HepG2 (cell line): ENCODE measurements around the gene LINGO3. TPM values are rescaled to one million over a fixed set of nuclear protein-coding genes. Genes with fewer than 3 reads are reported as not detected.
A peak's percentile ranks its signal among the peaks of the same experiment; 100 is the strongest.

Experiments used
- AGO2 ChIP-seq: fragments of 200-400 bp; formaldehyde crosslinking; optimal IDR thresholded peaks from 2 replicates; pipeline ENCODE3; 2017; ENCODE audit warnings: mild to moderate bottlenecking, low read depth, low read length, moderate library complexity
- DMAP1 ChIP-seq: IDR thresholded peaks from 2 replicates; pipeline ENCODE4 v1.6.1; 2016
- FOXK2 ChIP-seq: fragments of 450-650 bp; IDR thresholded peaks from 2 replicates; pipeline ENCODE4 v1.6.1; 2016
- GPN1 ChIP-seq: sonication (generic); formaldehyde crosslinking; IDR thresholded peaks from 2 replicates; pipeline ENCODE4 v1.5.1; 2020; ENCODE audit warnings: missing genetic modification reagents, borderline replicate concordance
- HES4 ChIP-seq: sonication (generic); formaldehyde crosslinking; IDR thresholded peaks from 2 replicates; pipeline ENCODE4 v1.9.0; 2021; ENCODE audit warnings: mild to moderate bottlenecking, missing genetic modification reagents, borderline replicate concordance
- KLF12 ChIP-seq: sonication (generic); formaldehyde crosslinking; IDR thresholded peaks from 2 replicates; pipeline ENCODE4 v1.4.0; 2020; ENCODE audit warnings: missing genetic modification reagents, borderline replicate concordance
- KLF15 ChIP-seq: sonication (generic); formaldehyde crosslinking; IDR thresholded peaks from 2 replicates; pipeline ENCODE4 v1.8.1; 2023; ENCODE audit warnings: borderline replicate concordance, mild to moderate bottlenecking, inconsistent platforms, missing genetic modification reagents, mixed read lengths
- MEIS1 ChIP-seq: sonication (generic); formaldehyde crosslinking; IDR thresholded peaks from 2 replicates; pipeline ENCODE4 v1.9.0; 2021; ENCODE audit warnings: mild to moderate bottlenecking, missing genetic modification reagents, moderate library complexity, borderline replicate concordance
- MIXL1 ChIP-seq: IDR thresholded peaks from 2 replicates; pipeline ENCODE4 v1.6.1; 2016
- NFIB ChIP-seq: sonication (generic); formaldehyde crosslinking; IDR thresholded peaks from 2 replicates; pipeline ENCODE4 v1.9.0; 2021; ENCODE audit warnings: missing genetic modification reagents, mild to moderate bottlenecking, borderline replicate concordance
- NKX3-1 ChIP-seq: sonication (generic); formaldehyde crosslinking; IDR thresholded peaks from 2 replicates; pipeline ENCODE4 v1.5.0; 2020; ENCODE audit warnings: missing genetic modification reagents
- NR3C1 ChIP-seq: sonication (generic); formaldehyde crosslinking; IDR thresholded peaks from 2 replicates; pipeline ENCODE4 v1.4.0; 2020; ENCODE audit warnings: missing genetic modification reagents
- PAWR ChIP-seq: sonication (generic); formaldehyde crosslinking; IDR thresholded peaks from 2 replicates; pipeline ENCODE4 v1.4.0; 2020; ENCODE audit warnings: missing genetic modification reagents, mild to moderate bottlenecking, borderline replicate concordance
- RBFOX2 ChIP-seq: fragments of 200-400 bp; formaldehyde crosslinking; IDR thresholded peaks from 2 replicates; pipeline ENCODE4 v1.6.1; 2017; ENCODE audit warnings: low read depth, mild to moderate bottlenecking, low read length
- RNF2 ChIP-seq: fragments of 450-650 bp; conservative IDR thresholded peaks from 2 replicates; pipeline ENCODE4 v1.6.1; 2016; ENCODE audit warnings: low read depth
- SMARCC2 ChIP-seq: fragments of 450-650 bp; IDR thresholded peaks from 2 replicates; pipeline ENCODE4 v1.6.1; 2017; ENCODE audit warnings: antibody characterized with exemption, mild to moderate bottlenecking
- TBX2 ChIP-seq: sonication (generic); formaldehyde crosslinking; IDR thresholded peaks from 2 replicates; pipeline ENCODE4 v1.5.0; 2020; ENCODE audit warnings: missing genetic modification reagents, mild to moderate bottlenecking, borderline replicate concordance
- THAP11 ChIP-seq: IDR thresholded peaks from 2 replicates; pipeline ENCODE4 v1.6.1; 2016; ENCODE audit warnings: missing biosample characterization, missing genetic modification reagents
- U2AF1 ChIP-seq: fragments of 200-400 bp; formaldehyde crosslinking; optimal IDR thresholded peaks from 2 replicates; pipeline ENCODE3; 2017; ENCODE audit warnings: mild to moderate bottlenecking, low read depth, low read length
- ZBTB7B ChIP-seq: sonication (generic); formaldehyde crosslinking; IDR thresholded peaks from 2 replicates; pipeline ENCODE4 v1.4.0; 2020; ENCODE audit warnings: missing genetic modification reagents
- ZNF20 ChIP-seq: sonication (generic); formaldehyde crosslinking; IDR thresholded peaks from 2 replicates; pipeline ENCODE4 v1.4.0; 2020; ENCODE audit warnings: mild to moderate bottlenecking, moderate library complexity, missing genetic modification reagents
- ZNF232 ChIP-seq: sonication (generic); formaldehyde crosslinking; IDR thresholded peaks from 2 replicates; pipeline ENCODE4 v1.4.0; 2020; ENCODE audit warnings: missing genetic modification reagents, borderline replicate concordance
- ZNF24 ChIP-seq: fragments of 450-650 bp; IDR thresholded peaks from 2 replicates; pipeline ENCODE4 v1.6.1; 2017; ENCODE audit warnings: antibody characterized with exemption, mild to moderate bottlenecking
- ZNF33B ChIP-seq: sonication (generic); formaldehyde crosslinking; IDR thresholded peaks from 2 replicates; pipeline ENCODE4 v1.5.1; 2020; ENCODE audit warnings: mild to moderate bottlenecking, missing genetic modification reagents
- ZNF451 ChIP-seq: sonication (generic); formaldehyde crosslinking; IDR thresholded peaks from 2 replicates; pipeline ENCODE4 v1.5.0; 2020; ENCODE audit warnings: mild to moderate bottlenecking, missing genetic modification reagents
- ZNF615 ChIP-seq: sonication (generic); formaldehyde crosslinking; IDR thresholded peaks from 2 replicates; pipeline ENCODE4 v1.5.0; 2020; ENCODE audit warnings: mild to moderate bottlenecking, missing genetic modification reagents, borderline replicate concordance
- polyA plus RNA-seq, 8 experiments: library from polyadenylated mRNA; depleted of rRNA in 3 of 8; stranded (reverse) in 7 of 8; unstranded in 1 of 8; fragments of >200 nt; fragmentation: Illumina TruSeq in 4 of 8; extraction: Trizol in 4 of 8; gene quantifications; 2 replicates each; pipeline versions ENCODE4 v1.2.1 to v1.2.3, GENCODE V29; 2011 to 2016; ENCODE audit warnings: low read depth in 4 of 8, missing spikeins in 1 of 8, mixed read lengths in 1 of 8; ENCODE audit not compliant: insufficient read depth in 1 of 8
- total RNA-seq, 5 experiments: library from RNA; depleted of rRNA; stranded (reverse); fragments of >200 nt; fragmentation: Illumina TruSeq; extraction: Trizol; gene quantifications; 2 replicates each; pipeline ENCODE4 v1.2.3, GENCODE V29; 2016; ENCODE audit warnings: low read depth in 1 of 5
- TF ChIP-seq, protein P1 (sequence below): sonication (generic); formaldehyde crosslinking; IDR thresholded peaks from 2 replicates; pipeline ENCODE4 v1.4.0; 2020; ENCODE audit warnings: missing genetic modification reagents

The LINGO3 gene
- total and polyA plus RNA-seq, 2 of the 13 experiments (the other 11 are each of a cell fraction or from before 2014, with no cell fraction given) = not detected

DNA sequence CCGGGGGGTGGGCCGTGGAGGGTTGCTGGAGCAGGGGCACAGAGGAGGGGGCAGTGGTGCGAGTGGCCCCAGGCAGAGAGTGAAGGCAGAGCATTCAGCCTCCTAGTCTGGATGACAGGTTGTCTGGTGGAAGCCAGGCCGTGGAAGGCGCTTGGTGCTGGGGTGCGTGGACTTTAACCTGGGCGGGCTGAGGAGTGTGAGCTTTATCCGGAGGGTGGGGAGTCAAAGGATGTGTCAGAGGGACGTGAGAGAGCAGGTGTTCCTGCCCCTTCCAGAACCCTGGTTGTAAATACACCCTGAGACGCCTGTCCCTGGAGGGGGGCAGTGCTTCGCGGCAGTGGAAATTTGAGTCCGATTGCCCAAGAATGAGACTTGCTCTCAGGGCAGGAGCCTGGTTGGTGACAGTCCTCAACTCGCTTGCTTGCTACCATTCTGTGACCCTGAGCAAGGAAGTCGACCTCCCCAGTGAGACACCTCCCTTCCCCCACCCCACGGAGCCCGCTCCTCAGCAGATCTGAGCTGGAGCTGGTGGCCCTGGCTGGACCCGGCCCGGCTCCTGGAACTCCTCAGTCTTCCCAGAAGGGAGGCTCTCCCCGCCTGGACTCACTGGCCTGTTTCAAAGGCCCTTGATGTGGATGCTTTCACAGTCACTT, 22.8 kb upstream of the LINGO3 start (continued):
- TF ChIP-seq ZNF33B (CRISPR knock-in tag) (no peak), GPN1 (CRISPR knock-in tag) (no peak), PAWR (CRISPR knock-in tag) (no peak), ZNF451 (CRISPR knock-in tag) (no peak), KLF15 (CRISPR knock-in tag) (no peak), ZNF20 (CRISPR knock-in tag) (no peak), FOXK2 (no peak), RBFOX2 (0 out of 2 replicates have a peak, but pooled peaks have one; percentile 35), MEIS1 (no peak; the same call in 1 of the 2 replicates), ZNF24 (no peak), ZNF232 (CRISPR knock-in tag) (no peak), HES4 (CRISPR knock-in tag) (no peak), ZBTB7B (CRISPR knock-in tag) (no peak), SMARCC2 (no peak), DMAP1 (no peak), NR3C1 (no peak), KLF12 (CRISPR knock-in tag) (0 out of 2 replicates have a peak, but pooled peaks have one; percentile 15), AGO2 (peak; percentile 18), RNF2 (no peak), TBX2 (CRISPR knock-in tag) (peak; percentile 73), ZNF615 (CRISPR knock-in tag) (no peak), NFIB (CRISPR knock-in tag) (no peak), THAP11 (CRISPR knock-in tag) (peak; percentile 28; the same call in 1 of the 2 replicates), MIXL1 (no peak), NKX3-1 (CRISPR knock-in tag) (no peak), U2AF1 (no peak)
- TF ChIP-seq, protein P1, sequence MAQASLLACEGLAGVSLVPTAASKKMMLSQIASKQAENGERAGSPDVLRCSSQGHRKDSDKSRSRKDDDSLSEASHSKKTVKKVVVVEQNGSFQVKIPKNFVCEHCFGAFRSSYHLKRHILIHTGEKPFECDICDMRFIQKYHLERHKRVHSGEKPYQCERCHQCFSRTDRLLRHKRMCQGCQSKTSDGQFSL (CRISPR knock-in tag) = no peak
